Chondrocyte (in vitro differentiated cells): ENCODE results near the gene ZNF618. TPM values are rescaled to one million over a fixed set of nuclear protein-coding genes. Genes with fewer than 3 reads are reported as not detected.

ENCODE experiments used
- DNase-seq: peaks from one replicate; pipeline ENCODE4 v3.0.0; 2021; ENCODE audit warnings: mixed read lengths, low spot score
- H3K27ac Mint-ChIP-seq: one replicate; pipeline ENCODE4 v1.8.0; 2021; ENCODE audit warnings: mild to moderate bottlenecking, moderate library complexity, mixed read lengths; ENCODE audit not compliant: unreplicated experiment
- H3K27me3 Mint-ChIP-seq: 2 replicates; pipeline ENCODE4 v1.8.0; 2021; ENCODE audit warnings: low read depth, mixed read lengths
- H3K36me3 Mint-ChIP-seq: 2 replicates; pipeline ENCODE4 v1.8.0; 2021; ENCODE audit warnings: low read depth, mixed read lengths
- H3K4me1 Mint-ChIP-seq: 2 replicates; pipeline ENCODE4 v1.8.0; 2021; ENCODE audit warnings: low read depth, mild to moderate bottlenecking, mixed read lengths
- H3K4me3 Mint-ChIP-seq: one replicate; pipeline ENCODE4 v1.8.0; 2021; ENCODE audit warnings: mild to moderate bottlenecking, moderate library complexity, mixed read lengths; ENCODE audit not compliant: unreplicated experiment
- H3K9me3 Mint-ChIP-seq: 2 replicates; pipeline ENCODE4 v1.8.0; 2021; ENCODE audit warnings: low read depth, mixed read lengths
- CTCF ChIP-seq: fragments of 200-600 bp; sonication (generic); IDR thresholded peaks from 2 replicates; pipeline ENCODE4 v1.5.0; 2021; ENCODE audit warnings: antibody characterized with exemption, mild to moderate bottlenecking, moderate library complexity
- total RNA-seq: library from RNA; stranded (reverse); gene quantifications from 3 replicates; pipeline ENCODE4 v1.2.1, GENCODE V29; 2021

Gene ZNF618
- total RNA-seq, 1 donor from 2014 or later, result 25.5 TPM

- peaks cover 12% of the 10 kb centered on the region for H3K36me3 Mint-ChIP-seq
- TF ChIP-seq CTCF, result no peak
These were observed 55.0 kb downstream of the ZNF618 start for GRCh38 chr9:113931140-113931539.

GRCh38 chr9:113931777-113932176 lies 55.7 kb downstream of the ZNF618 start:
- peaks cover 24% of the 10 kb centered on the region for H3K9me3 Mint-ChIP-seq
- no peak for TF ChIP-seq CTCF
- DNase-seq, result no peak
- no peaks in the 10 kb centered on the region for H3K27me3 Mint-ChIP-seq
- H3K4me1 Mint-ChIP-seq, result peaks cover 4% of the 10 kb centered on the region
- H3K27ac Mint-ChIP-seq, result no peak overlapping the region
- H3K4me3 Mint-ChIP-seq, result no peak overlapping the region
- H3K36me3 Mint-ChIP-seq, result peaks cover 9% of the 10 kb centered on the region

More at GRCh38 chr9:113931140-113931539, 55.0 kb downstream of the ZNF618 start:
- H3K9me3 Mint-ChIP-seq, result peaks cover 29% of the 10 kb centered on the region
- peaks cover 3% of the 10 kb centered on the region for H3K4me1 Mint-ChIP-seq
- no peak overlapping the region for H3K4me3 Mint-ChIP-seq
- DNase-seq, result no peak
- no peak overlapping the region for H3K27ac Mint-ChIP-seq
- no peaks in the 10 kb centered on the region for H3K27me3 Mint-ChIP-seq

GRCh38 chr9:113932906-113933584 lies 56.9 kb downstream of the ZNF618 start:
- peaks cover 15% of the 10 kb centered on the region for H3K9me3 Mint-ChIP-seq
- peaks cover 16% of the 10 kb centered on the region for H3K4me1 Mint-ChIP-seq
- no peak for DNase-seq
- no peak overlapping the region for H3K4me3 Mint-ChIP-seq
- H3K27ac Mint-ChIP-seq, result no peak overlapping the region
- H3K27me3 Mint-ChIP-seq, result no peaks in the 10 kb centered on the region
- TF ChIP-seq CTCF, result no peak
- peaks cover 7% of the 10 kb centered on the region for H3K36me3 Mint-ChIP-seq

- no peak for TF ChIP-seq CTCF
- H3K36me3 Mint-ChIP-seq, result peaks cover 2% of the 10 kb centered on the region
- peaks cover 9% of the 10 kb centered on the region for H3K9me3 Mint-ChIP-seq
- DNase-seq, result no peak
- no peak overlapping the region for H3K27ac Mint-ChIP-seq
- no peaks in the 10 kb centered on the region for H3K27me3 Mint-ChIP-seq
- H3K4me1 Mint-ChIP-seq, result peaks cover 16% of the 10 kb centered on the region
- no peak overlapping the region for H3K4me3 Mint-ChIP-seq
These were observed 57.6 kb downstream of the ZNF618 start for GRCh38 chr9:113933671-113934070.

- H3K9me3 Mint-ChIP-seq, result peaks cover 4% of the 10 kb centered on the region
- no peak for TF ChIP-seq CTCF
- peaks cover 16% of the 10 kb centered on the region for H3K4me1 Mint-ChIP-seq
- no peak overlapping the region for H3K4me3 Mint-ChIP-seq
- H3K27me3 Mint-ChIP-seq, result no peaks in the 10 kb centered on the region
- peaks cover 2% of the 10 kb centered on the region for H3K36me3 Mint-ChIP-seq
- DNase-seq, result no peak
- no peak overlapping the region for H3K27ac Mint-ChIP-seq
These were observed 58.2 kb downstream of the ZNF618 start for GRCh38 chr9:113934167-113934828.
